HL-60 (cell line): ENCODE measurements around the gene ADGRD2.

Experiments
- DNase-seq, 2 experiments: peaks; one replicate each; pipeline ENCODE4 v3.0.0-alpha.2; 2010 to 2020; ENCODE audit warnings: low read depth in 1 of 2, low spot score in 1 of 2
- H3K27ac ChIP-seq: fragments of 250-450 bp; sonication (Bioruptor Pico); replicated peaks from 2 replicates; pipeline ENCODE4 v1.5.1; 2020; ENCODE audit warnings: mild to moderate bottlenecking, moderate library complexity
- H3K27me3 ChIP-seq: fragments of 250-450 bp; sonication (Bioruptor Pico); 2 replicates; pipeline ENCODE4 v1.5.1; 2021; ENCODE audit warnings: mild to moderate bottlenecking, moderate library complexity; ENCODE audit not compliant: insufficient read depth, poor library complexity, severe bottlenecking
- H3K4me3 ChIP-seq: replicated peaks from 2 replicates; pipeline ENCODE4 v1.5.1; 2011; ENCODE audit warnings: mild to moderate bottlenecking, control low read depth, low read length; ENCODE audit not compliant: insufficient read depth
- GABPA ChIP-seq: IDR thresholded peaks from 2 replicates; pipeline ENCODE4 v1.6.1; 2012; ENCODE audit warnings: low read depth
- POLR2AphosphoS5 ChIP-seq: IDR thresholded peaks from 2 replicates; pipeline ENCODE4 v1.6.1; 2012; ENCODE audit warnings: low read depth
- SPI1 ChIP-seq: IDR thresholded peaks from 2 replicates; pipeline ENCODE4 v1.6.1; 2012; ENCODE audit warnings: low read depth, mild to moderate bottlenecking, borderline replicate concordance
- TF ChIP-seq, protein P1 (sequence below): IDR thresholded peaks from one replicate; pipeline ENCODE4 v1.5.1; 2011; ENCODE audit warnings: low read length, control low read depth, inconsistent platforms; ENCODE audit not compliant: insufficient read depth
- TF ChIP-seq, protein P2 (sequence below): IDR thresholded peaks from 2 replicates; pipeline ENCODE4 v1.6.1; 2012; ENCODE audit warnings: low read depth; ENCODE audit not compliant: insufficient replicate concordance

ADGRD2 gene

DNA sequence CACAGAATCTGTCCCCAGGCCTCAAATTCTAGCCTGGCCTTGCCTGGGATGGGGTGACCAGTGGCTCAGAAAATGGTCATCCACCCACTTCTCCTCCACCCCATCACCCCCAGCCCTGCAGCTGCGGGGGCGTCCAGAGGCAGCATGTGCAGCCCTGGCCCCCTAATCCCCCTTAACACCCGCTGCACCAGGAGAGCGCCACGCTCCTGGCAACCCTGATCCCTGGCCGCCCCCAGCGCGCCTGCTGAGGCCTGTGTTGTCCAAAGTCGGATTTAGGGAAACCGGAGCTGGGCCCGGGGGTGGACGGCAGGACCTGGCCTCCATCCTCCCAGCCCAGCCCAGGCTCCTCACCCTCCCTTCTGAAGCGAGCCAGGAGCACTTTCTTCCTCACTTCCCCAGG lies 35.0 kb downstream of the ADGRD2 start:
- H3K27ac ChIP-seq: no peak overlapping the region
- TF ChIP-seq, protein P1, sequence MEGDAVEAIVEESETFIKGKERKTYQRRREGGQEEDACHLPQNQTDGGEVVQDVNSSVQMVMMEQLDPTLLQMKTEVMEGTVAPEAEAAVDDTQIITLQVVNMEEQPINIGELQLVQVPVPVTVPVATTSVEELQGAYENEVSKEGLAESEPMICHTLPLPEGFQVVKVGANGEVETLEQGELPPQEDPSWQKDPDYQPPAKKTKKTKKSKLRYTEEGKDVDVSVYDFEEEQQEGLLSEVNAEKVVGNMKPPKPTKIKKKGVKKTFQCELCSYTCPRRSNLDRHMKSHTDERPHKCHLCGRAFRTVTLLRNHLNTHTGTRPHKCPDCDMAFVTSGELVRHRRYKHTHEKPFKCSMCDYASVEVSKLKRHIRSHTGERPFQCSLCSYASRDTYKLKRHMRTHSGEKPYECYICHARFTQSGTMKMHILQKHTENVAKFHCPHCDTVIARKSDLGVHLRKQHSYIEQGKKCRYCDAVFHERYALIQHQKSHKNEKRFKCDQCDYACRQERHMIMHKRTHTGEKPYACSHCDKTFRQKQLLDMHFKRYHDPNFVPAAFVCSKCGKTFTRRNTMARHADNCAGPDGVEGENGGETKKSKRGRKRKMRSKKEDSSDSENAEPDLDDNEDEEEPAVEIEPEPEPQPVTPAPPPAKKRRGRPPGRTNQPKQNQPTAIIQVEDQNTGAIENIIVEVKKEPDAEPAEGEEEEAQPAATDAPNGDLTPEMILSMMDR: no peak
- TF ChIP-seq, protein P2, sequence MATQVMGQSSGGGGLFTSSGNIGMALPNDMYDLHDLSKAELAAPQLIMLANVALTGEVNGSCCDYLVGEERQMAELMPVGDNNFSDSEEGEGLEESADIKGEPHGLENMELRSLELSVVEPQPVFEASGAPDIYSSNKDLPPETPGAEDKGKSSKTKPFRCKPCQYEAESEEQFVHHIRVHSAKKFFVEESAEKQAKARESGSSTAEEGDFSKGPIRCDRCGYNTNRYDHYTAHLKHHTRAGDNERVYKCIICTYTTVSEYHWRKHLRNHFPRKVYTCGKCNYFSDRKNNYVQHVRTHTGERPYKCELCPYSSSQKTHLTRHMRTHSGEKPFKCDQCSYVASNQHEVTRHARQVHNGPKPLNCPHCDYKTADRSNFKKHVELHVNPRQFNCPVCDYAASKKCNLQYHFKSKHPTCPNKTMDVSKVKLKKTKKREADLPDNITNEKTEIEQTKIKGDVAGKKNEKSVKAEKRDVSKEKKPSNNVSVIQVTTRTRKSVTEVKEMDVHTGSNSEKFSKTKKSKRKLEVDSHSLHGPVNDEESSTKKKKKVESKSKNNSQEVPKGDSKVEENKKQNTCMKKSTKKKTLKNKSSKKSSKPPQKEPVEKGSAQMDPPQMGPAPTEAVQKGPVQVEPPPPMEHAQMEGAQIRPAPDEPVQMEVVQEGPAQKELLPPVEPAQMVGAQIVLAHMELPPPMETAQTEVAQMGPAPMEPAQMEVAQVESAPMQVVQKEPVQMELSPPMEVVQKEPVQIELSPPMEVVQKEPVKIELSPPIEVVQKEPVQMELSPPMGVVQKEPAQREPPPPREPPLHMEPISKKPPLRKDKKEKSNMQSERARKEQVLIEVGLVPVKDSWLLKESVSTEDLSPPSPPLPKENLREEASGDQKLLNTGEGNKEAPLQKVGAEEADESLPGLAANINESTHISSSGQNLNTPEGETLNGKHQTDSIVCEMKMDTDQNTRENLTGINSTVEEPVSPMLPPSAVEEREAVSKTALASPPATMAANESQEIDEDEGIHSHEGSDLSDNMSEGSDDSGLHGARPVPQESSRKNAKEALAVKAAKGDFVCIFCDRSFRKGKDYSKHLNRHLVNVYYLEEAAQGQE: no peak
- no peak for TF ChIP-seq GABPA
- no peak for TF ChIP-seq POLR2AphosphoS5
- no peak for TF ChIP-seq SPI1

DNA sequence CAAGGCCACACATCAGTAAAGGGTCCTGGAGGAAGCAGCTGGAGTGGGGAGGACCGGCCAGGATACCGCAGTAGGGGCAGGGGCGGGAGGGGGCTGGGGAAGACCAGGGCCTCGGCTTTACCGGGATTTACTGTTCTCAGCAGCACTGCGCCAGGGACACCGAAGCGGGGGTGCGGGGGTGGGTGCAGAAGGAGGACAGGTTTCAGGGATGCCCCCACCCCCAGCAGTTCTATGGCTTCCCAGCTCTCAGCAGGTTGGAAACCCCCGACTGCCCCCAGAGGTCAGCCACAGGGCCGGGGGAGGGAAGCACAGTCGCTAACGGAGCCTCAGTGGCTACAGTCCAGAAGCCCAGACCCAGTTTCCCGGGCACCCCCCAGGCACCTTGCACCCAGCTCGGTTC lies 35.7 kb downstream of the ADGRD2 start:
- no peak for DNase-seq
- no peaks in the 10 kb centered on the region for H3K27me3 ChIP-seq
- no peak overlapping the region for H3K4me3 ChIP-seq
- no peak overlapping the region for H3K27ac ChIP-seq
- TF ChIP-seq SPI1: no peak
- TF ChIP-seq, protein P1: no peak
- no peak for TF ChIP-seq POLR2AphosphoS5
- TF ChIP-seq, protein P2: no peak
- TF ChIP-seq GABPA: no peak

More for the DNA sequence above, 35.0 kb downstream of the ADGRD2 start:
- no peak overlapping the region for H3K4me3 ChIP-seq
- no peaks in the 10 kb centered on the region for H3K27me3 ChIP-seq
- DNase-seq: no peak

DNA sequence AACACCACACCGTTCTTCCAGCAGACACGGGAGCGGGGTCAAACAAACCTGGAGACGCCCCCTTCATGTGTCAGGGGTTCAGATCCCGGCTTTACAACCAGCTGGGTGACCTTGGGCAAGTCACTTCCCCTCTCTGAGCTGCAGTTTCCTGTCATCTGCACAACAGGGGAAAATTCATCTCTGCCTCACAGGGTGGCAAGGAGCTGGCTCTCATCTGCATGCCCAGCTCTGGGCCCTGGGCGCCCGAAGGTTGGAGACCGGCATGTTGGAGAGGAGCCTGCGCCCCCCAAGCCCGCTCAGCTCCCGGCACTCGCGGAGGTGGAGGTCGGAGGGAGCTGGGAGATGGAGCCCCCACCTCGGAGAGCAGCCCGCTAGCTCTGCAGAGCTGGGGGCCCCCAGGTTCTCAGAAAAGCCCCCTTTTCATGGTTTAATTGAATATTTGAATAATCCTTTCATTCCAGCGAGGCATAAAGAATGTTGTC lies 36.6 kb downstream of the ADGRD2 start:
- Histone ChIP-seq H3K27me3 (no peaks in the 10 kb centered on the region), H3K27ac (no peak overlapping the region)
- TF ChIP-seq POLR2AphosphoS5: no peak
- TF ChIP-seq, protein P1: no peak
- TF ChIP-seq, protein P2: no peak
- TF ChIP-seq SPI1: no peak
- TF ChIP-seq GABPA: no peak

More for the DNA sequence above, 36.6 kb downstream of the ADGRD2 start:
- H3K4me3 ChIP-seq: no peak overlapping the region
- DNase-seq: no peak
